Measurements from ENCODE around the gene GMPPA.

Gene GMPPA

GRCh38 chr2:219468410-219469185, 30.1 kb upstream of the GMPPA start:
- DNase-seq, result no peak

DNA sequence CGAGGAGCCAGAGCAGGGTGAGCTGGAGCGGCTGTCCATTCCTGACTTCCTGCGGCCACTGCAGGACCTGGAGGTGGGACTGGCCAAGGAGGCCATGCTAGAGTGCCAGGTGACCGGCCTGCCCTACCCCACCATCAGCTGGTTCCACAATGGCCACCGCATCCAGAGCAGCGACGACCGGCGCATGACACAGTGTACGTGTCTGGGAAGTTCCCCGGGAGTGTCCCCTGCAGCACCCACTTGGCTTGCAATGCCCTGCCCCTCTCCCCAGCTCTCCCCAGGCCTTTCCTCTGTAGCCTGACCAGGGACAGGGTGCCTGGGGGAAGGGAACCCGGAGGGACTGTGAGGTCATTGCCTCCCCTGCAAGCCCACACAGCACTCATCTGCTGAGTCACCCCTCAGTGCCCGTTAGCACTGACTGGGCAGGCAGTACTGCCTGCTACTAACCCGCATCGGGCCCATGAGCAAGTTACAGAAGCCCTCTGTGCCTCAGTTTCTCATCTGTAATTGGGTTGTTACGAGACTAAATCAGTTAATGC, 29.4 kb upstream of the GMPPA start:
- no peak for DNase-seq

DNA sequence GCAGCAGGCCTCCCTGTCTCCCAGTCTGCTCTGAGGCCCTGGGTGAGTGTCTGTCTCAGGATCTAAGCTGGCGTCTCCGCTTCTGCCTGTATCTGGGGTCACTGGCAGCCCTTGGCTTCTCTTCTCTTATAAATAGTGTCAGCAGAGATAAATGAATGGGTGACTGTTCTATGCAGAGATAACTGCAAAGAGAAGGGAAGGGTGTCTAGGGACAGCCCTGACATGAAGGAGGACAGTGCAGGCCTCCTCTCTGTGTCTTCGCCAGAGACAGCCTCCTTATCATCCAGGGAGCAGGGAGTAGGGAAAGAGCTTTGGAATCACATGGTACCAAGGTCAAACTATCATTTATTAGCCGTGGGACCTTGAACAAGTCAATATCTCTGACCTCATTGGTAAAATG, 28.3 kb upstream of the GMPPA start:
- DNase-seq, result no peak

DNA sequence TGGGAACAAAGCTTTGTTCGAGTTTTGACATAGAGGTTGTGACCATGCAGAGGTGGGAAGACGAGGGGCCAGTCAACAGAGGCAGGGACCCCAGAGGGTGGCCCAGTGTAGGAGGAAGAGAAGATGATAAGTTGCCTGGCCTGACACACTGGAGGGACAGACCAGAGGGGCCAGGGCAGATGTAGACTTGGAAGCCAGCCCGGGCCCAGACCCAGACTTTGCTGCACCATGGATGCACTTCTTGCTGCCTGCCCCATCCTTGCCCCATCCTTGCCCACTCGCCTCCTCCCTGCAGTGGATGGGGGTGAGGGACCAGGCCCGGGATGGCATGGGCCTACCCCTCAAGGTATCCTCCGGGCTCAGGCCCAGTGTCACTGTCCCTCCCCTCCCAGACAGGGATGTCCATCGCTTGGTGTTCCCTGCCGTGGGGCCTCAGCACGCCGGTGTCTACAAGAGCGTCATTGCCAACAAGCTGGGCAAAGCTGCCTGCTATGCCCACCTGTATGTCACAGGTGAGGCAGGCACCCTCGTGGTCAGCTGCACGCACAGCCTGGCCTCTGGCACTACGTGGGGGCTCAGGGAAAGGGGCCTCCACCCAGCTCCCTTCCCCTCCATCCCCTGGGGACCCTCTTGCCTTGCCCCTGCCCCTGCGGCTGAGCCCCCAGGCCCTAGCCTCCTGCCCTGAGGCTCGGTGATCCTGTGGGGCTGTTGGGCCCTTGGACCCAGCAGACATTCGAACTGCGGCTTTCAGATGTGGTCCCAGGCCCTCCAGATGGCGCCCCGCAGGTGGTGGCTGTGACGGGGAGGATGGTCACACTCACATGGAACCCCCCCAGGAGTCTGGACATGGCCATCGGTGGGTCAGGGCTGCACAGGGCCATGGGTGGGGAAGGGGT, 27.0 kb upstream of the GMPPA start:
- no peak for DNase-seq

DNA sequence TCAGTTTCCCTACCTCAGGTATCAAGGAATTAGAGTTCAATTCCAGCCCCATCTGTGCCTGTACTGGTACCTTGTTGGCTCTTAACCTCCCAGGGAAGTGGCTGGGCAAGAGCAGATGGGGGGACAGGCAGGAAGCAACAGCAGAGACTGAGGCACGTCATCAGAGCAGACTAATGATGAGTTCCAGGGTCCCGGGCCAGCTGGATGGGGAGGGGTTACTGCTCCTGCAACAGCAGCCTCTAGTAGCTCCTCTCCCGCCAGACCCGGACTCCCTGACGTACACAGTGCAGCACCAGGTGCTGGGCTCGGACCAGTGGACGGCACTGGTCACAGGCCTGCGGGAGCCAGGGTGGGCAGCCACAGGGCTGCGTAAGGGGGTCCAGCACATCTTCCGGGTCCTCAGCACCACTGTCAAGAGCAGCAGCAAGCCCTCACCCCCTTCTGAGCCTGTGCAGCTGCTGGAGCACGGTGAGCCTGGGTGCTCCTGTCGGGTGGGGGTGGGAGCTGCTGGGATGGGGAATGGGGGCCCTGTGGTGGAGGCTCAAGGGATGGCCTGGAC, 26.0 kb upstream of the GMPPA start:
- no peak for DNase-seq

GRCh38 chr2:219473511-219473910, 25.2 kb upstream of the GMPPA start:
- DNase-seq, result no peak

GRCh38 chr2:219474285-219475060, 24.2 kb upstream of the GMPPA start:
- DNase-seq, result no peak

DNA sequence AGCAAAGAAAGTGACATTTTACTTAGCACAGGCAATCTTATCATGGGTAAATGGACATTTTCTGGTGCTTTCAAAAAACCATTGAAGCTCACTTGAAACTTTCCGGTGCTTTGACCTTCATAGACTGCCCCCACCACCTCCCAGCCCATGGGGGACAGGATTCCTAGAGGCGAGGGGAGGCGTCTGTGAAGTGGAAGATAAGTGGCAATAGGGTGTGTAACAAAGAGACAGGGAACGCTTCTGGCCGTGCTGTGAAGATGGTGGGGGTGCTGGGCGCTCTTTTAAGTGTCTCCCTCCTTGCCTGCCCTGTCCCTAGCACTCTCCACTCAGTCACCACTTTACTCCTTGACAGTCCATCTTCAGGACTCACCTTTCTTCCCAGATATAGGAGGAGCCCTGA, 23.4 kb upstream of the GMPPA start:
- DNase-seq, result no peak

- DNase-seq, result peak; percentile 8
Observed at GRCh38 chr2:219475697-219476651, 22.7 kb upstream of the GMPPA start.

DNA sequence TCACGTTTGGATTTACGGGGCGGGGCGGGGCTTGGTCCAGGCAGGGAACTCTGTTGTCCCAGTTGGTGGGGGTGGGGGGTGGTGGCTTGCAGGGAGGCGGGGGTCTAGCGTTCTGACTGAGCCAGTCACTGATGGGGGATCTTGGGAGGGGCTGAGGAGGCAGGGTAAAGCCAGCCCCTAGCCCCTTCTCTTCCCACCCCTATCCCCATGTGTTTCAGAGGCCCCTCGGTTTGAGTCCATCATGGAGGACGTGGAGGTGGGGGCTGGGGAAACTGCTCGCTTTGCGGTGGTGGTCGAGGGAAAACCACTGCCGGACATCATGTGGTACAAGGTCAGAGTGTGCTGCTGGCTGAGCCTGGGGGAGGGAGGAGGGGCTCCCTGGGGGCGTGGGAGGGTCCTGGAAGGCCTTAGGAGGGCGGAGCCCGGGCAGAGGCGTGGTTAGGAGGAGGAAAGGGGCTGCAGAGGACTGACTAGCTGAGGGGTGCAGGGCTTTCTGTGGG, 22.0 kb upstream of the GMPPA start:
- no peak for DNase-seq

GRCh38 chr2:219477179-219477578, 21.5 kb upstream of the GMPPA start:
- DNase-seq, result no peak

DNA sequence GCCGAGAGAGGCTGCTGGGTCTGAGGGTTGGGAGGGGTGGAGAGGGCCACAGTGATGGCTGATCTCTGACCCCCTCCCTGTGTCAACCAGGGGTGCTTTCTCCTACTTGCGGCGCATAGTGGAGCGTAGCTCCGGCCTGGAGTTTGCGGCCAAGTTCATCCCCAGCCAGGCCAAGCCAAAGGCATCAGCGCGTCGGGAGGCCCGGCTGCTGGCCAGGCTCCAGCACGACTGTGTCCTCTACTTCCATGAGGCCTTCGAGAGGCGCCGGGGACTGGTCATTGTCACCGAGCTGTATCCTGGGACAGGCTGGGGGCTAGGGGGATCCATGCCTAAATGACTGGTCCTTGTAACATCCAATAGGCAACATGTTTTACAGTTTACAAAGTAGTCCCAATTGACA, 20.9 kb upstream of the GMPPA start:
- no peak for DNase-seq

DNA sequence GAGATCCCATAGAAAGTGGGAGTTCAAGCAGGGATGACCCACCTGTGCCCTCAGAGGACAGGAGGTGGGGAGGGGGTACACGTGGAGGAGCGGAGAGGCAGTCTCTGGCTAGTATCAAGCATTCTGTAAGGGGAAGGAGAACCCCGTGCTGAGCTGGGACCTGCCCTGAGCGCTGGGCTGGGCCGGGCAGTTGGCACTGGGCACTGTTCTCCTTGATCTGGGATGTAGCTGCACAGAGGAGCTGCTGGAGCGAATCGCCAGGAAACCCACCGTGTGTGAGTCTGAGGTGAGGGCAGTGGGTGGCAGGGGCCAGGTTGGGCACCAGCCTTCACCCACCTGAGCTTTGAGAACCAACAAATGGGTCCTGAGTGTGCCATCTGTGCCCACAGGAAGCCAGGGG, 19.8 kb upstream of the GMPPA start:
- DNase-seq, result no peak

- no peak for DNase-seq
Observed at GRCh38 chr2:219480004-219480403, 18.7 kb upstream of the GMPPA start.

GRCh38 chr2:219482674-219483405, 15.9 kb upstream of the GMPPA start:
- DNase-seq, result no peak

DNA sequence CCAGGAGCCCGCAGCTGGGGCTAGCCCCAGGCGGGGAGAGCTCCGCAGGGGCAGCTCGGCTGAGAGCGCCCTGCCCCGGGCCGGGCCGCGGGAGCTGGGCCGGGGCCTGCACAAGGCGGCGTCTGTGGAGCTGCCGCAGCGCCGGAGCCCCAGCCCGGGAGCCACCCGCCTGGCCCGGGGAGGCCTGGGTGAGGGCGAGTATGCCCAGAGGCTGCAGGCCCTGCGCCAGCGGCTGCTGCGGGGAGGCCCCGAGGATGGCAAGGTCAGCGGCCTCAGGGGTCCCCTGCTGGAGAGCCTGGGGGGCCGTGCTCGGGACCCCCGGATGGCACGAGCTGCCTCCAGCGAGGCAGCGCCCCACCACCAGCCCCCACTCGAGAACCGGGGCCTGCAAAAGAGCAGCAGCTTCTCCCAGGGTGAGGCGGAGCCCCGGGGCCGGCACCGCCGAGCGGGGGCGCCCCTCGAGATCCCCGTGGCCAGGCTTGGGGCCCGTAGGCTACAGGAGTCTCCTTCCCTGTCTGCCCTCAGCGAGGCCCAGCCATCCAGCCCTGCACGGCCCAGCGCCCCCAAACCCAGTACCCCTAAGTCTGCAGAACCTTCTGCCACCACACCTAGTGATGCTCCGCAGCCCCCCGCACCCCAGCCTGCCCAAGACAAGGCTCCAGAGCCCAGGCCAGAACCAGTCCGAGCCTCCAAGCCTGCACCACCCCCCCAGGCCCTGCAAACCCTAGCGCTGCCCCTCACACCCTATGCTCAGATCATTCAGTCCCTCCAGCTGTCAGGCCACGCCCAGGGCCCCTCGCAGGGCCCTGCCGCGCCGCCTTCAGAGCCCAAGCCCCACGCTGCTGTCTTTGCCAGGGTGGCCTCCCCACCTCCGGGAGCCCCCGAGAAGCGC, 15.0 kb upstream of the GMPPA start:
- no peak for DNase-seq

- no peak for DNase-seq
Observed at GRCh38 chr2:219484343-219485200, 14.1 kb upstream of the GMPPA start.

GRCh38 chr2:219485201-219485580, 13.5 kb upstream of the GMPPA start:
- no peak for DNase-seq

Measured in NCI-H748 treated with DMSO at 0.1 percent for 48 hours (cell line).